ENCODE results near the gene DHRS4L2.
"Not testable (repeated sequence)": the region's sequence is repeated elsewhere in the genome, so short reads cannot be mapped to it uniquely, and the experiment has no call there.

DNA sequence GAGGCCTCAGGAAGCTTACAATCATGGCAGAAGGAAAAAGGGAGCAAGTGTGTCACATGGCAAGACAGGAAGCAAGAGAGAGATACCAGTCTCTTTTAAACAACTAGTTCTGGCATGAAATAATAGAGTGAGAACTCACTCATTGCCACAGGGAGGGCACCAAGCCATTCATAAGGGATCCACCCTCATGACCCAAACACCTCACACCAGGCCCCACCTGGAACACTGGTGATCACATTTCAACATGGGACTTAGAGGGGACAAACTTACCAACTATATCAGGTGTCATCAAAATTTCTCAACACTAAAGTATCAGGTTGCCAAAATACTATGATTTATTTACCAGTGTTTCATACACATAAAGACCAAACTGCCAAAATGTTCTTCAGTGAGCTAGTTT, 7.3 kb downstream of the DHRS4L2 start:
- TF ChIP-seq, protein P1, sequence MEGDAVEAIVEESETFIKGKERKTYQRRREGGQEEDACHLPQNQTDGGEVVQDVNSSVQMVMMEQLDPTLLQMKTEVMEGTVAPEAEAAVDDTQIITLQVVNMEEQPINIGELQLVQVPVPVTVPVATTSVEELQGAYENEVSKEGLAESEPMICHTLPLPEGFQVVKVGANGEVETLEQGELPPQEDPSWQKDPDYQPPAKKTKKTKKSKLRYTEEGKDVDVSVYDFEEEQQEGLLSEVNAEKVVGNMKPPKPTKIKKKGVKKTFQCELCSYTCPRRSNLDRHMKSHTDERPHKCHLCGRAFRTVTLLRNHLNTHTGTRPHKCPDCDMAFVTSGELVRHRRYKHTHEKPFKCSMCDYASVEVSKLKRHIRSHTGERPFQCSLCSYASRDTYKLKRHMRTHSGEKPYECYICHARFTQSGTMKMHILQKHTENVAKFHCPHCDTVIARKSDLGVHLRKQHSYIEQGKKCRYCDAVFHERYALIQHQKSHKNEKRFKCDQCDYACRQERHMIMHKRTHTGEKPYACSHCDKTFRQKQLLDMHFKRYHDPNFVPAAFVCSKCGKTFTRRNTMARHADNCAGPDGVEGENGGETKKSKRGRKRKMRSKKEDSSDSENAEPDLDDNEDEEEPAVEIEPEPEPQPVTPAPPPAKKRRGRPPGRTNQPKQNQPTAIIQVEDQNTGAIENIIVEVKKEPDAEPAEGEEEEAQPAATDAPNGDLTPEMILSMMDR (IDR thresholded peaks at IDR 0.05 in 4 of 5, conservative IDR thresholded peaks at IDR 0.05 in 1 of 5) = not testable (repeated sequence)
- not testable (repeated sequence) for TF ChIP-seq POLR2A (IDR thresholded peaks at IDR 0.05)

Data from gastrocnemius medialis (tissue), 4 donors.